ENCODE data around the gene C2orf72. TPM values are rescaled to one million over a fixed set of nuclear protein-coding genes. Genes with fewer than 3 reads are reported as not detected.
A peak's percentile ranks its signal among the peaks of the same experiment; 100 is the strongest.

The C2orf72 gene
- total and polyA plus RNA-seq, 2 of the 13 experiments (the other 11 are each of a cell fraction or from before 2014, with no cell fraction given) = 147 to 203 TPM

DNA sequence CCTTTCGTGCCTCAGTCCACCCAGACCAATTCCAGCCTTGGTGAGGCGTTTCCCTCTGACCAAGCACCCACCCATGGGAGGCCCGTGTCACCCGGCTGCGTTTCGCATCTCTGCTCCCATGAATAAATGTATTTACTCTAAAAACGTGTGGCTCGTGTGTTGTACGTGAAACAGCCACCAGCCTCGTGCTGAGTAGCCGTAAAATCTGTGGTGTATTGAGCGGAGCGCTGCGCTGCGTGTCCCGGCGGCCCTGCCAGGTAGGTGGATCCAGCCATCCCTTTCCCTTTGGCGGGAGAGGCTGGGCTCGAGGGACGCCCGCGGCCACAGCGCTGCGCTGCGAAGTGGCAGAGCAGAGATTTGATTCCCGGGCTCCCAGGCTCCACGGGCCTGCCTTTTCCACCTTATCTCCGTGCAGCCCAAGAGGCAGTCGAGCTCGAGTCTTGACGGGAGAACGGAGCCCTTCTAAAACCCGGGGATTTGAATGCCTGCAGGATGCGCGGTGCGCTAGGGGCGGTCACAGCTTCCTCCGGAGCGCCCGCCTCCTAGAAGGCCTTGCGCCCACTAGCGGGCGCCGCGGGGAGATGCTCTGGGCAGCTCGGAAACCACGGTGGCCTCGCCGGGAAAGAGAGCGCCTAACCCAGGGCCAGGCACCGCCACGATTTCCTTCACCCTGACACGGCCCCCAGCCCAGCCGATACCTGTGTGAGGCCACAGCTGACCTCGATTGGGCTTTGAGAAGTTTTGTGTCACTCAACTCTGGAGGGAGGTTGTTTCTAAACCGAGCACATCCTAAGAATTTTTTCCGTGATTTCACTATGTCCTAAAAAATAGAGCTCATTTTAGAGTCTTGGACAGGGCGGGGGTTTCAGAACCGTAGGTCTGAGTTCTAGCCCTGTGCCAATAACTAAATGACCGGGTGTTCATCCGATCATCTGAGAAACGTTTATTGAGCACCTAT, 15.4 kb downstream of the C2orf72 start (continued):
- TF ChIP-seq, protein P1, sequence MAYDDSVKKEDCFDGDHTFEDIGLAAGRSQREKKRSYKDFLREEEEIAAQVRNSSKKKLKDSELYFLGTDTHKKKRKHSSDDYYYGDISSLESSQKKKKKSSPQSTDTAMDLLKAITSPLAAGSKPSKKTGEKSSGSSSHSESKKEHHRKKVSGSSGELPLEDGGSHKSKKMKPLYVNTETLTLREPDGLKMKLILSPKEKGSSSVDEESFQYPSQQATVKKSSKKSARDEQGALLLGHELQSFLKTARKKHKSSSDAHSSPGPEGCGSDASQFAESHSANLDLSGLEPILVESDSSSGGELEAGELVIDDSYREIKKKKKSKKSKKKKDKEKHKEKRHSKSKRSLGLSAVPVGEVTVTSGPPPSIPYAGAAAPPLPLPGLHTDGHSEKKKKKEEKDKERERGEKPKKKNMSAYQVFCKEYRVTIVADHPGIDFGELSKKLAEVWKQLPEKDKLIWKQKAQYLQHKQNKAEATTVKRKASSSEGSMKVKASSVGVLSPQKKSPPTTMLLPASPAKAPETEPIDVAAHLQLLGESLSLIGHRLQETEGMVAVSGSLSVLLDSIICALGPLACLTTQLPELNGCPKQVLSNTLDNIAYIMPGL (CRISPR knock-in tag; IDR thresholded peaks at IDR 0.05; ENCODE audit: borderline replicate concordance in 1 of 2, low read depth in 1 of 2) = peak; percentile 98 to 99
- TF ChIP-seq MTA3 (CRISPR knock-in tag; IDR thresholded peaks at IDR 0.05) = no peak
- no peak; the same call in 1 of the 2 replicates for TF ChIP-seq HES4 (CRISPR knock-in tag; IDR thresholded peaks at IDR 0.05; ENCODE audit: borderline replicate concordance)
- no peak; the same call in 1 of the 2 replicates for TF ChIP-seq ZNF777 (CRISPR knock-in tag; IDR thresholded peaks at IDR 0.05)
- TF ChIP-seq JARID2 (CRISPR knock-in tag; IDR thresholded peaks at IDR 0.05; ENCODE audit: insufficient replicate concordance) = peak; percentile 72
- TF ChIP-seq, protein P2, sequence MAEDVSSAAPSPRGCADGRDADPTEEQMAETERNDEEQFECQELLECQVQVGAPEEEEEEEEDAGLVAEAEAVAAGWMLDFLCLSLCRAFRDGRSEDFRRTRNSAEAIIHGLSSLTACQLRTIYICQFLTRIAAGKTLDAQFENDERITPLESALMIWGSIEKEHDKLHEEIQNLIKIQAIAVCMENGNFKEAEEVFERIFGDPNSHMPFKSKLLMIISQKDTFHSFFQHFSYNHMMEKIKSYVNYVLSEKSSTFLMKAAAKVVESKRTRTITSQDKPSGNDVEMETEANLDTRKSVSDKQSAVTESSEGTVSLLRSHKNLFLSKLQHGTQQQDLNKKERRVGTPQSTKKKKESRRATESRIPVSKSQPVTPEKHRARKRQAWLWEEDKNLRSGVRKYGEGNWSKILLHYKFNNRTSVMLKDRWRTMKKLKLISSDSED (CRISPR knock-in tag; IDR thresholded peaks at IDR 0.05) = no peak
- TF ChIP-seq ATAD3A (CRISPR knock-in tag; IDR thresholded peaks at IDR 0.05) = no peak
- TF ChIP-seq, protein P3, sequence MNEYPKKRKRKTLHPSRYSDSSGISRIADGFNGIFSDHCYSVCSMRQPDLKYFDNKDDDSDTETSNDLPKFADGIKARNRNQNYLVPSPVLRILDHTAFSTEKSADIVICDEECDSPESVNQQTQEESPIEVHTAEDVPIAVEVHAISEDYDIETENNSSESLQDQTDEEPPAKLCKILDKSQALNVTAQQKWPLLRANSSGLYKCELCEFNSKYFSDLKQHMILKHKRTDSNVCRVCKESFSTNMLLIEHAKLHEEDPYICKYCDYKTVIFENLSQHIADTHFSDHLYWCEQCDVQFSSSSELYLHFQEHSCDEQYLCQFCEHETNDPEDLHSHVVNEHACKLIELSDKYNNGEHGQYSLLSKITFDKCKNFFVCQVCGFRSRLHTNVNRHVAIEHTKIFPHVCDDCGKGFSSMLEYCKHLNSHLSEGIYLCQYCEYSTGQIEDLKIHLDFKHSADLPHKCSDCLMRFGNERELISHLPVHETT (CRISPR knock-in tag; conservative IDR thresholded peaks at IDR 0.05) = peak; percentile 70
- peak; percentile 99 for TF ChIP-seq AGO2 (optimal IDR thresholded peaks at IDR 0.05; ENCODE audit: low read depth, low read length)
- no peak for TF ChIP-seq MIXL1 (CRISPR knock-in tag; IDR thresholded peaks at IDR 0.05)
- TF ChIP-seq HOXA3 (CRISPR knock-in tag; IDR thresholded peaks at IDR 0.05) = peak; percentile 84; the same call in 1 of the 2 replicates
- TF ChIP-seq, protein P4, sequence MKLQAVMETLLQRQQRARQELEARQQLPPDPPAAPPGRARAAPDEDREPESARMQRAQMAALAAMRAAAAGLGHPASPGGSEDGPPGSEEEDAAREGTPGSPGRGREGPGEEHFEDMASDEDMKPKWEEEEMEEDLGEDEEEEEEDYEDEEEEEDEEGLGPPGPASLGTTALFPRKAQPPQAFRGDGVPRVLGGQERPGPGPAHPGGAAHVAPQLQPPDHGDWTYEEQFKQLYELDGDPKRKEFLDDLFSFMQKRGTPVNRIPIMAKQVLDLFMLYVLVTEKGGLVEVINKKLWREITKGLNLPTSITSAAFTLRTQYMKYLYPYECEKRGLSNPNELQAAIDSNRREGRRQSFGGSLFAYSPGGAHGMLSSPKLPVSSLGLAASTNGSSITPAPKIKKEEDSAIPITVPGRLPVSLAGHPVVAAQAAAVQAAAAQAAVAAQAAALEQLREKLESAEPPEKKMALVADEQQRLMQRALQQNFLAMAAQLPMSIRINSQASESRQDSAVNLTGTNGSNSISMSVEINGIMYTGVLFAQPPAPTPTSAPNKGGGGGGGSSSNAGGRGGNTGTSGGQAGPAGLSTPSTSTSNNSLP (IDR thresholded peaks at IDR 0.05; ENCODE audit: low read depth, low read length) = no peak; the same call in 1 of the 2 replicates
- peak; percentile 88 for TF ChIP-seq GABPB1 (CRISPR knock-in tag; IDR thresholded peaks at IDR 0.05)
- TF ChIP-seq SALL1 (CRISPR knock-in tag; IDR thresholded peaks at IDR 0.05) = peak; percentile 81; the same call in 1 of the 2 replicates
- TF ChIP-seq ZNF251 (CRISPR knock-in tag; IDR thresholded peaks at IDR 0.05) = peak; percentile 85; the same call in 1 of the 2 replicates
- TF ChIP-seq EED (CRISPR knock-in tag; IDR thresholded peaks at IDR 0.05) = no peak; the same call in none of the 2 replicates
- TF ChIP-seq HDAC6 (IDR thresholded peaks at IDR 0.05; ENCODE audit: low read depth, low read length) = no peak
- peak; percentile 82; the same call in 1 of the 2 replicates for TF ChIP-seq PITX1 (CRISPR knock-in tag; IDR thresholded peaks at IDR 0.05)

All from HepG2 (cell line).